Keratinocyte (primary cell): ENCODE results near the gene RGS3. TPM values are rescaled to one million over a fixed set of nuclear protein-coding genes. Genes with fewer than 3 reads are reported as not detected.

ENCODE experiments used
- DNase-seq: peaks from one replicate; pipeline ENCODE4 v3.0.0-alpha.2; 2011; ENCODE audit warnings: low read depth, missing footprints, low spot score
- FAIRE-seq: peaks from 2 replicates; lab custom pipeline; 2011; peaks lifted over from hg19 to GRCh38; lab: Jason Lieb, UNC
- H2AFZ ChIP-seq: 2 replicates; pipeline ENCODE4 v1.6.0; 2012; ENCODE audit warnings: low read length, control low read depth, inconsistent platforms; ENCODE audit not compliant: control insufficient read depth
- H3K27ac ChIP-seq: 2 replicates; pipeline ENCODE4 v1.5.1; 2011; ENCODE audit warnings: low read length; ENCODE audit not compliant: control insufficient read depth, insufficient read depth
- H3K27me3 ChIP-seq: 3 replicates; pipeline ENCODE4 v1.6.0; 2011; ENCODE audit warnings: low read length; ENCODE audit not compliant: control insufficient read depth, insufficient read depth; ENCODE audit errors: extremely low read depth
- H3K36me3 ChIP-seq, 2 experiments: 2 replicates in 1 of 2; 3 replicates in 1 of 2; pipeline ENCODE4 v1.5.1; 2011; ENCODE audit warnings: low read length in 2 of 2, mild to moderate bottlenecking in 1 of 2; ENCODE audit not compliant: control insufficient read depth in 2 of 2, insufficient read depth in 2 of 2; ENCODE audit errors: extremely low read depth in 1 of 2
- H3K4me1 ChIP-seq: 3 replicates; pipeline ENCODE4 v1.5.1; 2011; ENCODE audit warnings: low read length; ENCODE audit not compliant: control insufficient read depth, insufficient read depth; ENCODE audit errors: extremely low read depth
- H3K4me2 ChIP-seq: 3 replicates; pipeline ENCODE4 v1.6.0; 2011; ENCODE audit warnings: low read depth, low read length; ENCODE audit not compliant: control insufficient read depth, insufficient read depth; ENCODE audit errors: extremely low read depth
- H3K4me3 ChIP-seq, 3 experiments: fragments of 200-600 bp in 1 of 3; sonication (generic) in 1 of 3; 2 replicates in 2 of 3; 3 replicates in 1 of 3; pipeline ENCODE4 v1.5.1; 2011 to 2016; ENCODE audit warnings: low read length in 3 of 3, mild to moderate bottlenecking in 3 of 3, control low read depth in 2 of 3, inconsistent platforms in 1 of 3, low read depth in 1 of 3, mixed read lengths in 1 of 3, mixed run types in 1 of 3, moderate library complexity in 1 of 3; ENCODE audit not compliant: control insufficient read depth in 2 of 3, insufficient read depth in 2 of 3; ENCODE audit errors: extremely low read depth in 1 of 3
- H3K79me2 ChIP-seq: 2 replicates; pipeline ENCODE4 v1.6.0; 2012; ENCODE audit warnings: low read length; ENCODE audit not compliant: control insufficient read depth, insufficient read depth
- H3K9ac ChIP-seq: 3 replicates; pipeline ENCODE4 v1.6.0; 2011; ENCODE audit warnings: low read length; ENCODE audit not compliant: control insufficient read depth, insufficient read depth; ENCODE audit errors: extremely low read depth
- H3K9me1 ChIP-seq: 3 replicates; pipeline ENCODE4 v1.6.0; 2011; ENCODE audit warnings: low read length; ENCODE audit not compliant: control insufficient read depth, insufficient read depth; ENCODE audit errors: extremely low read depth
- H3K9me3 ChIP-seq: 2 replicates; pipeline ENCODE4 v1.5.1; 2012; ENCODE audit warnings: low read depth, low read length; ENCODE audit not compliant: control insufficient read depth
- H4K20me1 ChIP-seq: 3 replicates; pipeline ENCODE4 v1.6.0; 2011; ENCODE audit warnings: low read length; ENCODE audit not compliant: control insufficient read depth, insufficient read depth; ENCODE audit errors: extremely low read depth
- EZH2 ChIP-seq: IDR thresholded peaks from one replicate; pipeline ENCODE4 v1.6.1; 2012; ENCODE audit warnings: inconsistent platforms, mild to moderate bottlenecking, low read length, moderate library complexity
- dilution Hi-C: fragments of 300-500 bp; cut with MboI; formaldehyde crosslinking; loops from one replicate; pipeline ENCODE4 v1.7.0; 2020; ENCODE audit warnings: low sequenced_read_pairs; ENCODE audit not compliant: extremely low pct_ligation_motif_present
- polyA plus RNA-seq, 5 experiments: library from polyadenylated mRNA; depleted of rRNA in 3 of 5; stranded (reverse) in 3 of 5; stranded (forward) in 1 of 5; unstranded in 1 of 5; fragments of >200 nt; gene quantifications; 1 replicate in 1 of 5; 2 replicates in 3 of 5; 3 replicates in 1 of 5; pipeline versions ENCODE4 v1.2.1 to v1.2.3, GENCODE V29; 2011 to 2012; ENCODE audit warnings: missing spikeins in 2 of 5, low read depth in 1 of 5, low replicate concordance in 1 of 5
- TF ChIP-seq, protein P1 (sequence below), 3 experiments: IDR thresholded peaks in 1 of 3; conservative IDR thresholded peaks in 1 of 3; optimal IDR thresholded peaks in 1 of 3; 2 replicates in 2 of 3; 3 replicates in 1 of 3; pipeline versions ENCODE3 to v1.5.1; 2011; ENCODE audit warnings: low read length in 3 of 3, mild to moderate bottlenecking in 3 of 3, moderate library complexity in 2 of 3, control low read depth in 1 of 3, inconsistent platforms in 1 of 3; ENCODE audit not compliant: insufficient read depth in 2 of 3; ENCODE audit errors: extremely low read depth in 1 of 3

RGS3 gene
- polyA plus RNA-seq, 1 donor (not counting 4 experiments of a cell fraction or from before 2014, with no cell fraction given) = 19.6 TPM

GRCh38 chr9:113570106-113570505, 106.6 kb downstream of the RGS3 start:
- no peak for FAIRE-seq

GRCh38 chr9:113570749-113571711, 107.5 kb downstream of the RGS3 start:
- Histone ChIP-seq H3K4me3 (no peak overlapping the region), H4K20me1 (peaks cover 4% of the 10 kb centered on the region), H3K9ac (no peak overlapping the region), H3K9me1 (peaks cover 2% of the 10 kb centered on the region), H3K9me3 (no peaks in the 10 kb centered on the region), H3K79me2 (peaks cover 55% of the 10 kb centered on the region), H3K27ac (no peak overlapping the region), H3K27me3 (no peaks in the 10 kb centered on the region), H3K4me2 (no peak overlapping the region), H3K4me1 (peaks cover 51% of the 10 kb centered on the region), H3K36me3 (peaks cover 3 to 15% of the 10 kb centered on the region in 2 experiments), H2AFZ (no peak overlapping the region)
- TF ChIP-seq, protein P1, sequence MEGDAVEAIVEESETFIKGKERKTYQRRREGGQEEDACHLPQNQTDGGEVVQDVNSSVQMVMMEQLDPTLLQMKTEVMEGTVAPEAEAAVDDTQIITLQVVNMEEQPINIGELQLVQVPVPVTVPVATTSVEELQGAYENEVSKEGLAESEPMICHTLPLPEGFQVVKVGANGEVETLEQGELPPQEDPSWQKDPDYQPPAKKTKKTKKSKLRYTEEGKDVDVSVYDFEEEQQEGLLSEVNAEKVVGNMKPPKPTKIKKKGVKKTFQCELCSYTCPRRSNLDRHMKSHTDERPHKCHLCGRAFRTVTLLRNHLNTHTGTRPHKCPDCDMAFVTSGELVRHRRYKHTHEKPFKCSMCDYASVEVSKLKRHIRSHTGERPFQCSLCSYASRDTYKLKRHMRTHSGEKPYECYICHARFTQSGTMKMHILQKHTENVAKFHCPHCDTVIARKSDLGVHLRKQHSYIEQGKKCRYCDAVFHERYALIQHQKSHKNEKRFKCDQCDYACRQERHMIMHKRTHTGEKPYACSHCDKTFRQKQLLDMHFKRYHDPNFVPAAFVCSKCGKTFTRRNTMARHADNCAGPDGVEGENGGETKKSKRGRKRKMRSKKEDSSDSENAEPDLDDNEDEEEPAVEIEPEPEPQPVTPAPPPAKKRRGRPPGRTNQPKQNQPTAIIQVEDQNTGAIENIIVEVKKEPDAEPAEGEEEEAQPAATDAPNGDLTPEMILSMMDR (optimal IDR thresholded peaks at IDR 0.05 in 1 of 3, IDR thresholded peaks at IDR 0.05 in 1 of 3, conservative IDR thresholded peaks at IDR 0.05 in 1 of 3; ENCODE audit: extremely low read depth in 1 of 3, insufficient read depth in 2 of 3, low read length in 3 of 3) = no peak
- TF ChIP-seq EZH2 = no peak
- no peak for DNase-seq
- dilution Hi-C loops = no loop called here
- no peak for FAIRE-seq

More at GRCh38 chr9:113570106-113570505, 106.6 kb downstream of the RGS3 start:
- peaks cover 2% of the 10 kb centered on the region for H3K9me1 ChIP-seq
- H4K20me1 ChIP-seq = peaks cover 4% of the 10 kb centered on the region
- H3K4me2 ChIP-seq = no peak overlapping the region
- TF ChIP-seq EZH2 = no peak
- TF ChIP-seq, protein P1 (optimal IDR thresholded peaks at IDR 0.05 in 1 of 3, IDR thresholded peaks at IDR 0.05 in 1 of 3, conservative IDR thresholded peaks at IDR 0.05 in 1 of 3; ENCODE audit: extremely low read depth in 1 of 3, insufficient read depth in 2 of 3, low read length in 3 of 3) = no peak
- no peak overlapping the region for H3K9ac ChIP-seq
- H3K79me2 ChIP-seq = peaks cover 51% of the 10 kb centered on the region
- H3K4me1 ChIP-seq = peaks cover 52% of the 10 kb centered on the region
- H3K9me3 ChIP-seq = no peaks in the 10 kb centered on the region
- no peak overlapping the region for H3K4me3 ChIP-seq
- H3K36me3 ChIP-seq = peaks cover 3 to 15% of the 10 kb centered on the region in 2 experiments
- H3K27ac ChIP-seq = no peak overlapping the region
- DNase-seq = no peak
- H2AFZ ChIP-seq = no peak overlapping the region
- H3K27me3 ChIP-seq = no peaks in the 10 kb centered on the region
- dilution Hi-C loops = no loop called here
